CD4-positive, alpha-beta T cell treated with Interleukin-4 for 1 hour (primary cell): ENCODE measurements around the gene OLIG3.

Experiments used
- DNase-seq, 2 donors: peaks; one replicate each; pipeline ENCODE4 v3.0.0-alpha.2; 2020 to 2022

OLIG3 gene

GRCh38 chr6:137495703-137496336 lies 1.6 kb upstream of the OLIG3 start:
- no peak for DNase-seq

GRCh38 chr6:137494988-137495702 lies 951 bp upstream of the OLIG3 start:
- DNase-seq = no peak

- no peak for DNase-seq
These were observed 766 bp downstream of the OLIG3 start for GRCh38 chr6:137493218-137494038.

GRCh38 chr6:137492289-137493217 lies 1.6 kb downstream of the OLIG3 start:
- DNase-seq = no peak

- DNase-seq = no peak
These were observed 2.7 kb downstream of the OLIG3 start for GRCh38 chr6:137491478-137491877.

- DNase-seq = no peak
These were observed 3.2 kb downstream of the OLIG3 start for GRCh38 chr6:137490961-137491360.

- no peak for DNase-seq
These were observed 3.9 kb downstream of the OLIG3 start for GRCh38 chr6:137490006-137490905.

GRCh38 chr6:137489046-137490005 lies 4.9 kb downstream of the OLIG3 start:
- no peak for DNase-seq

- DNase-seq = no peak
These were observed 5.8 kb downstream of the OLIG3 start for GRCh38 chr6:137488150-137489045.

- DNase-seq = no peak
These were observed 6.4 kb downstream of the OLIG3 start for GRCh38 chr6:137487869-137488149.

- no peak for DNase-seq
These were observed 6.9 kb downstream of the OLIG3 start for GRCh38 chr6:137487181-137487868.

GRCh38 chr6:137486416-137486815 lies 7.8 kb downstream of the OLIG3 start:
- DNase-seq = no peak

GRCh38 chr6:137480431-137480830 lies 13.8 kb downstream of the OLIG3 start:
- DNase-seq = no peak

- no peak for DNase-seq
These were observed 19.1 kb downstream of the OLIG3 start for GRCh38 chr6:137475103-137475502.

GRCh38 chr6:137473598-137473997 lies 20.6 kb downstream of the OLIG3 start:
- DNase-seq = no peak

GRCh38 chr6:137472641-137473137 lies 21.5 kb downstream of the OLIG3 start:
- DNase-seq = no peak

GRCh38 chr6:137471986-137472385 lies 22.2 kb downstream of the OLIG3 start:
- DNase-seq = no peak

GRCh38 chr6:137471497-137471896 lies 22.7 kb downstream of the OLIG3 start:
- no peak for DNase-seq

GRCh38 chr6:137467211-137467610 lies 27.0 kb downstream of the OLIG3 start:
- DNase-seq = no peak
